T-helper 1 cell treated with Interleukin-12 subunit alpha and Interleukin-12 subunit beta and Interleukin-4 antibody, amounts not matched to agents 30 ng/mL and 1 ng/mL, for 36 hours (primary cell): ENCODE data around the gene GRIK5. TPM values are rescaled to one million over a fixed set of nuclear protein-coding genes. Genes with fewer than 3 reads are reported as not detected.

Experiments
- intact Hi-C: fragments of 100-400 bp; cut with micrococcal nuclease; formaldehyde crosslinking; loops from one replicate; pipeline ENCODE4 v1.15.1; 2024
- total RNA-seq: library from RNA; stranded (reverse); gene quantifications from 2 replicates; pipeline ENCODE4 v1.2.3, GENCODE V29; 2022

The GRIK5 gene
- total RNA-seq, 1 donor from 2014 or later = 4.6 TPM

- intact Hi-C loops = loop anchor here (1.0 to 5.0 kb wide), 4 partner anchors 42 to 814 kb away; partner anchors contain the start of genes HNRNPUL1, POU2F2 and ZNF526
These were observed 6.5 kb upstream of the GRIK5 start for GRCh38 chr19:42076380-42076944.

- intact Hi-C loops = loop anchor here (1.0 to 5.0 kb wide), 13 partner anchors 41 to 813 kb away; partner anchors contain the start of genes DEDD2, HNRNPUL1, MEGF8 and POU2F2
These were observed 5.8 kb upstream of the GRIK5 start, which contains the start of gene ZNF574 for GRCh38 chr19:42075616-42076379. ZNF574 (plus strand) TSS chr19:42076166; CDS start chr19:42078607, 2,441 bp downstream.

- intact Hi-C loops = loop anchor here (1.0 to 5.0 kb wide), 11 partner anchors 57 to 813 kb away; partner anchors contain the start of genes DEDD2, HNRNPUL1, MEGF8 and POU2F2
These were observed 5.3 kb upstream of the GRIK5 start for GRCh38 chr19:42075364-42075615.

- intact Hi-C loops = loop anchor here (1.0 to 5.0 kb wide), 11 partner anchors 58 to 812 kb away; partner anchors contain the start of genes DEDD2, HNRNPUL1, MEGF8 and POU2F2
These were observed 4.7 kb upstream of the GRIK5 start for GRCh38 chr19:42074513-42075363.

GRCh38 chr19:42071247-42071646 lies 1.2 kb upstream of the GRIK5 start:
- intact Hi-C loops = no loop called here

- intact Hi-C loops = no loop called here
These were observed 1.0 kb downstream of the GRIK5 start for GRCh38 chr19:42068756-42069571.

- intact Hi-C loops = no loop called here
These were observed 1.6 kb downstream of the GRIK5 start for GRCh38 chr19:42068361-42068755.

GRCh38 chr19:42067315-42067888 lies 2.6 kb downstream of the GRIK5 start:
- intact Hi-C loops = no loop called here

GRCh38 chr19:42066075-42066754 lies 3.8 kb downstream of the GRIK5 start:
- intact Hi-C loops = no loop called here

GRCh38 chr19:42065511-42065910 lies 4.5 kb downstream of the GRIK5 start:
- intact Hi-C loops = no loop called here

GRCh38 chr19:42065051-42065450 lies 5.0 kb downstream of the GRIK5 start:
- intact Hi-C loops = no loop called here

- intact Hi-C loops = no loop called here
These were observed 5.6 kb downstream of the GRIK5 start for GRCh38 chr19:42064432-42064831.

GRCh38 chr19:42062381-42062780 lies 7.6 kb downstream of the GRIK5 start:
- intact Hi-C loops = no loop called here

- intact Hi-C loops = no loop called here
These were observed 9.9 kb downstream of the GRIK5 start for GRCh38 chr19:42060117-42060516.

GRCh38 chr19:42059196-42059595 lies 10.8 kb downstream of the GRIK5 start:
- intact Hi-C loops = no loop called here

GRCh38 chr19:42057846-42058245 lies 12.2 kb downstream of the GRIK5 start:
- intact Hi-C loops = no loop called here

GRCh38 chr19:42054205-42054604 lies 15.8 kb downstream of the GRIK5 start:
- intact Hi-C loops = no loop called here

GRCh38 chr19:42053037-42053935 lies 16.7 kb downstream of the GRIK5 start:
- intact Hi-C loops = no loop called here
